Activated CD8-positive, alpha-beta memory T cell treated with anti-CD3 and anti-CD28 coated beads, Interleukin-2, amount 10 ng/mL, durations not matched to agents 7 days and 5 days (primary cell): ENCODE results near the gene PPDPF. TPM values are rescaled to one million over a fixed set of nuclear protein-coding genes. Genes with fewer than 3 reads are reported as not detected.

Experiments used
- ATAC-seq: fragments of 150-1000 bp; cut with Tn5 transposase; one replicate; pipeline ENCODE4 v1.10.0; 2021; ENCODE audit warnings: moderate library complexity
- CTCF ChIA-PET: fragments of 350-600 bp; sonication (Branson Sonifier 250); formaldehyde crosslinking; loops from one replicate; lab custom pipeline; 2021; ENCODE audit warnings: antibody characterized with exemption; lab: Charles Lee
- DNase-seq: peaks from one replicate; pipeline ENCODE4 v3.0.0-alpha.2; 2020
- H3K27ac Mint-ChIP-seq: one replicate; pipeline ENCODE4 v1.8.0; 2021; ENCODE audit warnings: mild to moderate bottlenecking, mixed read lengths
- H3K27me3 Mint-ChIP-seq: one replicate; pipeline ENCODE4 v1.8.0; 2021; ENCODE audit warnings: mixed read lengths
- H3K36me3 Mint-ChIP-seq: one replicate; pipeline ENCODE4 v1.8.0; 2021; ENCODE audit warnings: mild to moderate bottlenecking, mixed read lengths
- H3K4me1 Mint-ChIP-seq: one replicate; pipeline ENCODE4 v1.8.0; 2021; ENCODE audit warnings: mixed read lengths
- H3K4me3 Mint-ChIP-seq: one replicate; pipeline ENCODE4 v1.8.0; 2021; ENCODE audit warnings: mild to moderate bottlenecking, moderate library complexity, mixed read lengths
- H3K9me3 Mint-ChIP-seq: one replicate; pipeline ENCODE4 v1.8.0; 2022; ENCODE audit warnings: low read depth, mixed read lengths
- total RNA-seq, 2 experiments: library from RNA; stranded (reverse); gene quantifications; one replicate each; pipeline ENCODE4 v1.2.3, GENCODE V29; 2021

PPDPF gene
- total RNA-seq, 2 experiments from 2014 or later = 138 to 237 TPM

GRCh38 chr20:63525185-63525584, 4.6 kb downstream of the PPDPF start:
- H3K9me3 Mint-ChIP-seq = peaks cover 2% of the 10 kb centered on the region
- no peak for DNase-seq
- H3K27me3 Mint-ChIP-seq = peaks cover 14% of the 10 kb centered on the region
- no peak overlapping the region for H3K4me3 Mint-ChIP-seq
- H3K27ac Mint-ChIP-seq = no peak overlapping the region
- peaks cover 18% of the 10 kb centered on the region for H3K4me1 Mint-ChIP-seq
- no peak for ATAC-seq
- H3K36me3 Mint-ChIP-seq = peaks cover 28% of the 10 kb centered on the region
- CTCF ChIA-PET = no interaction called here

- ATAC-seq = no peak
- peaks cover 18% of the 10 kb centered on the region for H3K4me1 Mint-ChIP-seq
- H3K9me3 Mint-ChIP-seq = peaks cover 2% of the 10 kb centered on the region
- CTCF ChIA-PET = no interaction called here
- H3K27me3 Mint-ChIP-seq = peaks cover 14% of the 10 kb centered on the region
- peaks cover 28% of the 10 kb centered on the region for H3K36me3 Mint-ChIP-seq
- no peak for DNase-seq
- no peak overlapping the region for H3K4me3 Mint-ChIP-seq
- H3K27ac Mint-ChIP-seq = no peak overlapping the region
These were observed 5.4 kb downstream of the PPDPF start for GRCh38 chr20:63525971-63526370.

GRCh38 chr20:63527184-63527583, 6.6 kb downstream of the PPDPF start:
- CTCF ChIA-PET = no interaction called here
- DNase-seq (no peak), ATAC-seq (no peak)
- no peak overlapping the region for H3K27ac Mint-ChIP-seq
- H3K27me3 Mint-ChIP-seq = peaks cover 14% of the 10 kb centered on the region
- peaks cover 14% of the 10 kb centered on the region for H3K4me1 Mint-ChIP-seq
- no peak overlapping the region for H3K4me3 Mint-ChIP-seq
- peaks cover 20% of the 10 kb centered on the region for H3K36me3 Mint-ChIP-seq
- peaks cover 2% of the 10 kb centered on the region for H3K9me3 Mint-ChIP-seq

- peaks cover 1% of the 10 kb centered on the region for H3K36me3 Mint-ChIP-seq
- ATAC-seq = no peak
- H3K27me3 Mint-ChIP-seq = peaks cover 14% of the 10 kb centered on the region
- no peak for DNase-seq
- H3K9me3 Mint-ChIP-seq = no peaks in the 10 kb centered on the region
- CTCF ChIA-PET = interaction anchor here (1.7 kb wide), 1 partner anchor 9 kb away, joined by 8 read pairs; the partner anchor contains the start of gene PTK6
- H3K4me1 Mint-ChIP-seq = peaks cover 11% of the 10 kb centered on the region
- H3K27ac Mint-ChIP-seq = no peak overlapping the region
- no peak overlapping the region for H3K4me3 Mint-ChIP-seq
These were observed 8.8 kb downstream of the PPDPF start for GRCh38 chr20:63529180-63529860.

GRCh38 chr20:63529861-63530787, 9.6 kb downstream of the PPDPF start:
- no peak for DNase-seq
- H3K4me3 Mint-ChIP-seq = no peak overlapping the region
- no peak overlapping the region for H3K27ac Mint-ChIP-seq
- ATAC-seq = no peak
- H3K4me1 Mint-ChIP-seq = peaks cover 11% of the 10 kb centered on the region
- no peaks in the 10 kb centered on the region for H3K36me3 Mint-ChIP-seq
- H3K9me3 Mint-ChIP-seq = no peaks in the 10 kb centered on the region
- CTCF ChIA-PET = interaction anchor here (1.0 to 1.7 kb wide), 2 partner anchors 8 kb away, joined by 5 to 8 read pairs; partner anchors contain the start of gene PTK6
- H3K27me3 Mint-ChIP-seq = peaks cover 14% of the 10 kb centered on the region

- no peak for DNase-seq
- peaks cover 11% of the 10 kb centered on the region for H3K4me1 Mint-ChIP-seq
- H3K27ac Mint-ChIP-seq = no peak overlapping the region
- no peaks in the 10 kb centered on the region for H3K9me3 Mint-ChIP-seq
- CTCF ChIA-PET = interaction anchor here (1.0 kb wide), 1 partner anchor 8 kb away, joined by 5 read pairs; no protein-coding TSS in a partner anchor
- no peak overlapping the region for H3K4me3 Mint-ChIP-seq
- H3K36me3 Mint-ChIP-seq = no peaks in the 10 kb centered on the region
- peaks cover 14% of the 10 kb centered on the region for H3K27me3 Mint-ChIP-seq
- ATAC-seq = no peak
These were observed 10.2 kb downstream of the PPDPF start for GRCh38 chr20:63530788-63531160.

- no peak overlapping the region for H3K27ac Mint-ChIP-seq
- H3K9me3 Mint-ChIP-seq = no peaks in the 10 kb centered on the region
- ATAC-seq (no peak), DNase-seq (no peak)
- H3K4me3 Mint-ChIP-seq = no peak overlapping the region
- H3K36me3 Mint-ChIP-seq = no peaks in the 10 kb centered on the region
- H3K27me3 Mint-ChIP-seq = peaks cover 14% of the 10 kb centered on the region
- peaks cover 14% of the 10 kb centered on the region for H3K4me1 Mint-ChIP-seq
- CTCF ChIA-PET = interaction anchor here (0.7 to 1.0 kb wide), 2 partner anchors 10 to 333 kb away, joined by 3 to 5 read pairs; partner anchors contain the start of gene TPD52L2
These were observed 11.3 kb downstream of the PPDPF start for GRCh38 chr20:63531686-63532448.

GRCh38 chr20:63532449-63532971, 11.9 kb downstream of the PPDPF start:
- ATAC-seq = no peak
- H3K4me3 Mint-ChIP-seq = no peak overlapping the region
- DNase-seq = no peak
- peaks cover 10% of the 10 kb centered on the region for H3K27me3 Mint-ChIP-seq
- no peaks in the 10 kb centered on the region for H3K9me3 Mint-ChIP-seq
- no peaks in the 10 kb centered on the region for H3K36me3 Mint-ChIP-seq
- no peak overlapping the region for H3K27ac Mint-ChIP-seq
- CTCF ChIA-PET = no interaction called here
- H3K4me1 Mint-ChIP-seq = peaks cover 18% of the 10 kb centered on the region

GRCh38 chr20:63533388-63533787, 12.8 kb downstream of the PPDPF start:
- H3K27me3 Mint-ChIP-seq = peaks cover 5% of the 10 kb centered on the region
- no peak overlapping the region for H3K4me3 Mint-ChIP-seq
- ATAC-seq (no peak), DNase-seq (no peak)
- H3K27ac Mint-ChIP-seq = no peak overlapping the region
- CTCF ChIA-PET = interaction anchor here (1.7 kb wide), 1 partner anchor 12 kb away, joined by 5 read pairs; the partner anchor contains the start of gene PPDPF
- H3K4me1 Mint-ChIP-seq = peaks cover 19% of the 10 kb centered on the region
- no peaks in the 10 kb centered on the region for H3K9me3 Mint-ChIP-seq
- no peaks in the 10 kb centered on the region for H3K36me3 Mint-ChIP-seq

GRCh38 chr20:63533871-63534393, 13.4 kb downstream of the PPDPF start:
- Mint-ChIP-seq H3K36me3 (no peaks in the 10 kb centered on the region), H3K4me1 (peaks cover 19% of the 10 kb centered on the region), H3K27ac (no peak overlapping the region), H3K9me3 (no peaks in the 10 kb centered on the region), H3K4me3 (no peak overlapping the region), H3K27me3 (peaks cover under 1% of the 10 kb centered on the region)
- CTCF ChIA-PET = interaction anchor here (1.4 to 1.7 kb wide), 3 partner anchors 13 to 362 kb away, joined by 3 to 5 read pairs (median 4); partner anchors contain the start of gene PPDPF
- ATAC-seq = no peak
- DNase-seq = no peak

GRCh38 chr20:63534427-63534830, 13.9 kb downstream of the PPDPF start:
- ATAC-seq (no peak), DNase-seq (no peak)
- CTCF ChIA-PET = interaction anchor here (1.4 to 1.7 kb wide), 3 partner anchors 13 to 361 kb away, joined by 3 to 5 read pairs (median 4); partner anchors contain the start of gene PPDPF
- Mint-ChIP-seq H3K4me3 (no peak overlapping the region), H3K27me3 (no peaks in the 10 kb centered on the region), H3K4me1 (peaks cover 16% of the 10 kb centered on the region), H3K9me3 (no peaks in the 10 kb centered on the region), H3K27ac (no peak overlapping the region), H3K36me3 (no peaks in the 10 kb centered on the region)

GRCh38 chr20:63534831-63535651, 14.5 kb downstream of the PPDPF start:
- DNase-seq (no peak), ATAC-seq (no peak)
- H3K36me3 Mint-ChIP-seq = no peaks in the 10 kb centered on the region
- H3K9me3 Mint-ChIP-seq = no peaks in the 10 kb centered on the region
- H3K27me3 Mint-ChIP-seq = no peaks in the 10 kb centered on the region
- CTCF ChIA-PET = interaction anchor here (1.4 to 1.7 kb wide), 3 partner anchors 14 to 361 kb away, joined by 3 to 5 read pairs (median 4); partner anchors contain the start of gene PPDPF
- peaks cover 16% of the 10 kb centered on the region for H3K4me1 Mint-ChIP-seq
- no peak overlapping the region for H3K4me3 Mint-ChIP-seq
- peak overlapping the region; percentile 63 for H3K27ac Mint-ChIP-seq
